Measurements from ENCODE around the gene IGSF23.
"Not testable (repeated sequence)": the region's sequence is repeated elsewhere in the genome, so short reads cannot be mapped to it uniquely, and the experiment has no call there.

Gene IGSF23

DNA sequence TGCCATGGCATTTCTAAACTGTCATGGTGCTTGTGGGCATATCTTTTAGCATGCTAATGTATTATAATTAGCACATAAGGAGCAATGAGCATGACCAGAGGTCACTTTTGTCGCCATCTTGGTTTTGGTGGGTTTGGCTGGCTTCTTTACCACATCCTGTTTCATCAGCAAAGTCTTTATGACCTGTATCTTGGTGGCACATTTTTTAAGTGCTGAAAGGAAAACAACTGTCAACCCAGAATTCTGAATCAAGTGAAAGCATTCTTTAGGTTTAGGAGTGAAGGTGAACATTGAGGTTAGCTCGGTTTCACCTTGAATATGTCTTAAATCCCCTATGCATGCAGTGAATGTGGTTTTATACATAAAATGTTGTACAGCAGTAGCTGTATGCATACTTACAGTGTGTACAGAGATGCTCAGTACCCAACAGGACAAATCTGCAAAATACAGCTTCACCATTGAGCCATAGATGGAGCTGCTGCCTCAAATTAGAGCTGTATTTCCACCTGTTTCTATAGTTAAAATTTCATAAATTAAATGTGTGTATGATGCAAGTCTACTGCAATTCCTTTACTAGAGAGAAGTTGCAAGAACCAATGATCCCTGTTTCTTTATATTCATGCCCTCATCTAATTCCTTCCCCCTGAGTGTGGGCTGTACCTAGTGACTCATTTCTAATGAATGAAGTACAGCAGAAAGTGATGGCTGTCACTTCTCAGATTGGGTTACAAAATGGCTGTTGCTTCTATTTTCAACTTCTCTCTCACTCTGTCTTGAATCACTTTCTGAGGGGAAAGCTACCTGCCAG is 25.2 kb upstream of the IGSF23 start:
- no peak for DNase-seq (ENCODE audit: low read depth, low spot score)

DNA sequence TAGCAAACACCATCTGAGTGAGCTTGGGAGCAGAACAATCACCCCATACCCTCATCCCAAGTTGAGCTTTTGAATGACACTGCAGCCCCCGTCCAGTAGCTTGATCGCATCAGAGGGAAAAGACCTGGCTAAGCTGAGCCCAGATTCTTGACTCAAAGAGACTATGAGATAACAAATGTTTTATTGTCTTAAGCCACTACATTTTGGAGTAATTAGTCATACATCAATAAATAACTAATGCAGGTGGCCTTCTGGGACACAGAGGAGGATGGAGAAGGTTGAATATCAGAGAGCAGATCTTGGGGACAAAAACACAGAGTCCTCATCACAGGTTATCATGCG is 24.6 kb upstream of the IGSF23 start:
- no peak for DNase-seq (ENCODE audit: low read depth, low spot score)

GRCh38 chr19:44590245-44591059 is 22.9 kb upstream of the IGSF23 start:
- no peak for DNase-seq (ENCODE audit: low read depth, low spot score)

GRCh38 chr19:44591340-44591993 is 21.9 kb upstream of the IGSF23 start:
- DNase-seq (ENCODE audit: low read depth, low spot score): not testable (repeated sequence)

DNA sequence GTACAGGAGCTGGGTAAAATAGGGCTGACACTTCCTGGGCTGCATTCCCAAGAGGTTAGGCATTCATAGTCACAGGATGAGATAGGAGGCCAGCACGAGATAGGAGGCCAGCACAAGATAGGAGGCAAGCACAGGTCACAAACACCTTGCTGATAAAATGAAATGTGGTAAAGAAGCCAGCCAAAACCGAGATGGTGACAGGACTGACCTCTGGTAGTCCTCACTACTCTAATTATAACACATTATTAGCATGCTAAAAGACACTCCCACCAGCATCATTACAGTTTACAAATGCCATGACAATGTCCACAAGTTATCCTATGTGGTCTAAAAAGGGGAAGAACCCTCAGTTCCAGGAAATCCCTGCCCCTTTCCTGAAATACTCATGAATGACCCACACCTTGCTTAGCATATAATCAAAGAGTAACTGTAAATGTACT is 20.9 kb upstream of the IGSF23 start:
- DNase-seq (ENCODE audit: low read depth, low spot score): no peak

- no peak for DNase-seq (ENCODE audit: low read depth, low spot score)
Observed at GRCh38 chr19:44593294-44593693, 20.1 kb upstream of the IGSF23 start.

GRCh38 chr19:44593866-44594266 is 19.5 kb upstream of the IGSF23 start:
- not testable (repeated sequence) for DNase-seq (ENCODE audit: low read depth, low spot score)

GRCh38 chr19:44596428-44597130 is 16.8 kb upstream of the IGSF23 start:
- DNase-seq (ENCODE audit: low read depth, low spot score): no peak

DNA sequence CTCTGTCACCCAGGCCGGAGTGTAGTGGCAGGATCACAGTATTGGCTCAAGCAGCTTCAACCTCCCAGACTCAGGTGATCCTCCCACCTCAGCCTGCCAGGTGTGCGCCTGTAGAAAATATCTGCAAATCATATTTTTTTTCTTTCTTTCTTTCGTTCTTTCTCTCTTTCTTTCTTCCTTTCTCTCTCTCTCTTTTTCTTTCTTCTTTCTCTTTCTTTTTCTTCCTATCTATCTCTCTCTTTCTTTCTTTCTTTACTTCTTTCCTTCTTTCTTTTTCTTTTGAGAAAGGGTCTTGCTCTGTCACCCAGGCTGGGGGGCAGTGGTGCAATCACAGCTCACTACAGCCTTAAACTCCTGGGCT is 16.3 kb upstream of the IGSF23 start:
- DNase-seq (ENCODE audit: low read depth, low spot score): no peak

DNA sequence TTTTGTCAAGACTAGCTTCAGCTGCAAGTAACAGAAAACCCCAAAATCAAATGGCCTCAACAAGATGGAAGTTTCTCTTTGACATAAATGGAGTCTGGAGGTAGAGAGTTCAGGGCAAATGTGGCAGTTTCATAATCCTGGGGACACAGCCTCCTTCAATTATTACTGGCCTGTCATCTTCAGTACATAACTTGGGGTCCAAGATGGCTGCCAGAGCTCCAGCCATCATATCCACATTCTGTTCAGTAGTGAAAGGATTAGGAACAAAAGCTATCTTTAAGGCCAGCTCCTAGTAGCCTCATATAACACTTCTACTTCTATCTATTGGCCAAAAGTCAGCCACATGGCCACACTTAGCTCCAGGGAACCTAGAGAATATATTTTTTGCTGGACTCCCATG is 15.0 kb upstream of the IGSF23 start:
- DNase-seq (ENCODE audit: low read depth, low spot score): no peak

DNA sequence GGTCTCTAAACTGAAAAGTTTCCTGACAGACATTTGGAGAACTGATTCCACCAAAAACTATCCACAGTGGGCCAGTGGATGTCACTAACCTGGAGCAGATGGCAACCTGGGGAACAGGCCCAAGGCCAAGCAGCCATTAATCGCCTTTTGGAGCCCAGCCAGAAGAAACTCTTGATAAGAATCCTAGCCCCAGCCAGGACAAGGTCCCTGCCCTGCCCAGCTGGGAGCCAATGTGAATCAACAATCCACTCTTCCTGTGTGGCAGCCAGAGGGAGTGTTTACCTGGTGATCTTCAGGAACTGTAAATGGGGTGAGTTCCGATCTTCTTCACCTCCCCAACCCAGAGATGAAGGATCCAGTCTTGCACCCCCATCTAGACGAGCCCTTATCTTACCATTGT is 14.5 kb upstream of the IGSF23 start:
- no peak for DNase-seq (ENCODE audit: low read depth, low spot score)

- DNase-seq (ENCODE audit: low read depth, low spot score): no peak
Observed at GRCh38 chr19:44600466-44600865, 12.9 kb upstream of the IGSF23 start.

- DNase-seq (ENCODE audit: low read depth, low spot score): no peak
Observed at GRCh38 chr19:44602081-44602480, 11.3 kb upstream of the IGSF23 start.

GRCh38 chr19:44603201-44603945 is 10.0 kb upstream of the IGSF23 start:
- no peak for DNase-seq (ENCODE audit: low read depth, low spot score)

- DNase-seq (ENCODE audit: low read depth, low spot score): no peak
Observed at GRCh38 chr19:44604241-44604640, 9.1 kb upstream of the IGSF23 start.

DNA sequence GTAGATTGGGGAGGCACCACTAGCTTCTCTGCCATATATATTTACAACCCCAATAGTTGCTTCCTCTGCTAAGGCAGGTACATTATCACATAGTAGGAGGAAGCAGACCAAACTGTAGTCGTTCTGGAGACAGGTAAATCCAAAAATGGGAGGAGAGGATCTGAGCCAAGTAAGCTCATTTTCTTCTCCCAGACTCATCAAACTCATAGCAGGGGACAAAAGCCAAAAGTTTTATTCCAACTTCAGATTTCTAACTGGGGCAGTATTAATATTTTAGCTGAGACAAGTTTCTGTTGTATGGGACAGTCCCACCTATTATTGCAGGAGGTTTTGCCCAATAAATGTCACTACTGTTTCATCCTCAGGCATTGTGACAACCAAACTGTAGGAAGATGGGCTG is 7.8 kb upstream of the IGSF23 start:
- no peak for DNase-seq (ENCODE audit: low read depth, low spot score)

- DNase-seq (ENCODE audit: low read depth, low spot score): no peak
Observed at GRCh38 chr19:44607049-44607448, 6.3 kb upstream of the IGSF23 start.

DNA sequence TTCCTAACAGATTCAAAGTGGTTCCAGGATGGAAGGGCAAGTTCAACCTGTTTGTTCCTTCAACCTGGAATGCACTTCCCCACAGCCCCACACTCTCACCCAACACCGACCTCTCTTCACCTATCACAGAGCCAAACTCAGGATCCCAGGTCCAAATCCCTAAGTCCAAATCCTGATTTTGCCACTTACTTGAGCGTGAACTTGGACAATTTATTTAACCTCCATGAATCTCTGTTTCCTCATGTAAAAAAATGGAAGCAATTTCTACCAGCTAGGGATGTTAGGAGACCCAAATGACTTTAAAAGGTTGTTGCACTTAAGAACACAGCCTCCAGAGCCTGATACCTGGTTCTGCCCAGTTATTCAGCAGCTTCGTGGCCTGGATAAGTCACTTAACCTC is 5.4 kb upstream of the IGSF23 start:
- no peak for DNase-seq (ENCODE audit: low read depth, low spot score)

DNA sequence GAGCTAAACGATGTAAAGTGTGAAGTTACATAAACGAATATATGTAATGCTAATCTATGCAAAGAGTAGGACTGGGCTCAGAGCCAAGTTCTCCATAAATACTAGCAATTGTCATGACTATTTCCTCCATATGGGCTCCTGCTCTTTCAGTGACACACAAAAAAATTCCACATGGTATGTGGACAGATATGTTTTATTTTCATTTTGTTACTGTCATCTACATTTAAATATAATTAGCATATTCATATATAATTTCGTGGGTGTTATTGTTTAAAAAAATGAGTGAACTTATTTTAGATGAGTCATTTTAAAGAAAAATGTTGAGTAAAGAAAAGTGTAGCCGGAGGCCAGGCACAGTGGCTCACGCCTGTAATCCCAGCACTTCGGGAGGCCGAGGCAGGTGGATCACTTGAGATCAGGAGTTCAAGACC is 5.0 kb upstream of the IGSF23 start:
- DNase-seq (ENCODE audit: low read depth, low spot score): no peak

DNA sequence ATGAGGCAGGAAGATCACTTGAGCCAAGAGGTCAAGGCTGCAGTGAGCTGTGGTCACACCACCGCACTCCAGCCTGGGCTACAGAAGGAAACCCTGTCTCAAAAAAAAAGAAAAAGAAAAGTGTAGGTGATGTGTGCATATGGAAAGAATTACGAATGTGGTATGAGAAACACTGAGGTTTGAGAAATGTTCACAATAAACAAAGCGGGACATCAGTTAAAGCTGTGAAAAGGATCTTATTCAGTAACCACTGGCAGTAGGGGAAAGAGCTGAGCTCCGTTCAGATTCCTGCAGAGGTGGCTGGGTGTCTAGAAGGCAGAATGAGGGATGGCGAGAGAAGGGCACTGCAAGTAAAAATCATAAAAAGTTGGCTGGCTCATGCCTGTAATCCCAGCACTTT is 4.1 kb upstream of the IGSF23 start:
- no peak for DNase-seq (ENCODE audit: low read depth, low spot score)

DNA sequence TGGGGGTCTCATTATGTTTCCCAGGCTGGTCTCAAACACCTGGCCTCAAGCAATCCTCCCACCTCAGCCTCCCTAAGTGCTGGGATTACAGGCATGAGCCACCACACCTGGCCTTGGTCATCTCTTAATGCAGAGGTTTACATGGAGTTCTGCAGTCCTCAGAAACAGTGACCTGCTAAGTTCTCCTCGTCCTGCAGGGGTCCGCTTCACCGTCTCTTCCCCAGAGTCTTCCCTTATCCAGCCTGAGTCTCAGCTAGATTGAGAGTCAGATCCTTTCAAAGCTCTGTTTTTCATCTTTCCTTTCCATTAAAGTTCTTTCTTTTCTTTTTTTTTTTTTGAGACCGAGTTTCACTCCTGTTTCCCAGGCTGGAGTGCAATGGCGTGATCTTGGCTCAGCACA is 2.9 kb upstream of the IGSF23 start:
- not testable (repeated sequence) for DNase-seq (ENCODE audit: low read depth, low spot score)

Data from activated naive CD8-positive, alpha-beta T cell treated with anti-CD3 and anti-CD28 coated beads, Interleukin-2, amount 50 U/mL, for 16 hours (primary cell).